H9 (cell line): ENCODE data around the gene CDH4. TPM values are rescaled to one million over a fixed set of nuclear protein-coding genes. Genes with fewer than 3 reads are reported as not detected.

Source experiments
- DNase-seq: peaks from one replicate; pipeline ENCODE4 v3.0.0-alpha.2; 2017
- H2AFZ ChIP-seq: one replicate; pipeline ENCODE4 v1.6.1; 2013; ENCODE audit warnings: mild to moderate bottlenecking, low read length, control low read depth, moderate library complexity
- H2AK5ac ChIP-seq: 2 replicates; pipeline ENCODE4 v1.6.1; 2013; ENCODE audit warnings: low read length, control low read depth, mixed read lengths; ENCODE audit not compliant: insufficient read length
- H2BK120ac ChIP-seq: one replicate; pipeline ENCODE4 v1.6.1; 2013; ENCODE audit warnings: low read depth, mild to moderate bottlenecking, low read length, control low read depth, inconsistent platforms; ENCODE audit not compliant: poor library complexity, severe bottlenecking
- H2BK12ac ChIP-seq: 2 replicates; pipeline ENCODE4 v1.6.1; 2013; ENCODE audit warnings: low read length, control low read depth, mixed read lengths, low read depth; ENCODE audit not compliant: insufficient read length
- H2BK15ac ChIP-seq: 2 replicates; pipeline ENCODE4 v1.6.1; 2013; ENCODE audit warnings: low read depth, low read length, control low read depth
- H2BK20ac ChIP-seq: one replicate; pipeline ENCODE4 v1.6.1; 2013; ENCODE audit warnings: low read depth, mild to moderate bottlenecking, low read length, control low read depth, inconsistent platforms; ENCODE audit not compliant: poor library complexity, severe bottlenecking
- H2BK5ac ChIP-seq: 2 replicates; pipeline ENCODE4 v1.6.1; 2013; ENCODE audit warnings: low read length, control low read depth, mixed read lengths; ENCODE audit not compliant: insufficient read length
- H3K14ac ChIP-seq: 2 replicates; pipeline ENCODE4 v1.6.1; 2013; ENCODE audit warnings: low read length, control low read depth; ENCODE audit not compliant: insufficient read depth
- H3K18ac ChIP-seq: 2 replicates; pipeline ENCODE4 v1.6.1; 2013; ENCODE audit warnings: low read depth, mild to moderate bottlenecking, mixed read lengths, low read length, control low read depth; ENCODE audit not compliant: insufficient read length
- H3K23ac ChIP-seq: 2 replicates; pipeline ENCODE4 v1.6.1; 2013; ENCODE audit warnings: low read length, control low read depth, mixed read lengths, low read depth; ENCODE audit not compliant: insufficient read length
- H3K23me2 ChIP-seq: 2 replicates; pipeline ENCODE4 v1.6.1; 2013; ENCODE audit warnings: low read depth, mild to moderate bottlenecking, mixed read lengths, low read length, control low read depth; ENCODE audit not compliant: insufficient read length, poor library complexity, severe bottlenecking
- H3K27ac ChIP-seq: 2 replicates; pipeline ENCODE4 v1.5.1; 2013; ENCODE audit warnings: low read length, control low read depth, mixed read lengths, low read depth; ENCODE audit not compliant: insufficient read length
- H3K27me3 ChIP-seq: 2 replicates; pipeline ENCODE4 v1.6.1; 2013; ENCODE audit warnings: low read length, control low read depth, inconsistent platforms; ENCODE audit not compliant: insufficient read depth
- H3K4ac ChIP-seq: 2 replicates; pipeline ENCODE4 v1.6.1; 2013; ENCODE audit warnings: low read depth, mild to moderate bottlenecking, control low read depth, inconsistent platforms, low read length, moderate library complexity
- H3K4me1 ChIP-seq: 2 replicates; pipeline ENCODE4 v1.6.1; 2013; ENCODE audit warnings: low read length, control low read depth, inconsistent platforms; ENCODE audit not compliant: insufficient read depth
- H3K4me2 ChIP-seq: 2 replicates; pipeline ENCODE4 v1.6.1; 2013; ENCODE audit warnings: low read length, control low read depth, mixed read lengths; ENCODE audit not compliant: insufficient read length, insufficient read depth
- H3K56ac ChIP-seq: 2 replicates; pipeline ENCODE4 v1.6.1; 2013; ENCODE audit warnings: low read depth, mild to moderate bottlenecking, mixed read lengths, low read length, control low read depth; ENCODE audit not compliant: insufficient read length
- H3K79me1 ChIP-seq: 2 replicates; pipeline ENCODE4 v1.6.1; 2013; ENCODE audit warnings: low read depth, mild to moderate bottlenecking, moderate library complexity, low read length, control low read depth, inconsistent platforms; ENCODE audit not compliant: insufficient read depth, poor library complexity, severe bottlenecking
- H3K79me2 ChIP-seq: 2 replicates; pipeline ENCODE4 v1.6.1; 2013; ENCODE audit warnings: low read length, control low read depth, inconsistent platforms; ENCODE audit not compliant: insufficient read depth
- H3K9ac ChIP-seq: 2 replicates; pipeline ENCODE4 v1.6.1; 2013; ENCODE audit warnings: low read length, control low read depth, mixed read lengths; ENCODE audit not compliant: insufficient read length; ENCODE audit errors: extremely low read depth
- H3K9me3 ChIP-seq: one replicate; pipeline ENCODE4 v1.6.1; 2013; ENCODE audit warnings: low read depth, low read length, inconsistent platforms; ENCODE audit not compliant: control insufficient read depth
- H3T11ph ChIP-seq: one replicate; pipeline ENCODE4 v1.6.1; 2013; ENCODE audit warnings: mild to moderate bottlenecking, low read length, control low read depth, inconsistent platforms
- H4K20me1 ChIP-seq: one replicate; pipeline ENCODE4 v1.6.1; 2013; ENCODE audit not compliant: control insufficient read depth, insufficient read length, insufficient read depth
- H4K5ac ChIP-seq: 2 replicates; pipeline ENCODE4 v1.6.1; 2013; ENCODE audit warnings: low read depth, mild to moderate bottlenecking, mixed read lengths, low read length, control low read depth; ENCODE audit not compliant: insufficient read length
- H4K8ac ChIP-seq: replicated peaks from 2 replicates; pipeline ENCODE4 v1.6.1; 2013; ENCODE audit warnings: low read length, control low read depth, mixed read lengths, low read depth; ENCODE audit not compliant: insufficient read length
- H4K91ac ChIP-seq: 2 replicates; pipeline ENCODE4 v1.6.1; 2013; ENCODE audit warnings: low read depth, mild to moderate bottlenecking, moderate library complexity, mixed read lengths, low read length, control low read depth; ENCODE audit not compliant: insufficient read length
- H3K27ac Mint-ChIP-seq, 3 experiments: 2 replicates in 2 of 3; 3 replicates in 1 of 3; pipeline ENCODE4 v1.8.0; 2020 to 2021; ENCODE audit warnings: mixed read lengths in 3 of 3, mild to moderate bottlenecking in 1 of 3, moderate library complexity in 1 of 3
- H3K27me3 Mint-ChIP-seq: 2 replicates; pipeline ENCODE4 v1.8.0; 2021; ENCODE audit warnings: low read depth, mild to moderate bottlenecking, moderate library complexity, mixed read lengths
- H3K36me3 Mint-ChIP-seq, 3 experiments: 2 replicates in 2 of 3; 3 replicates in 1 of 3; pipeline ENCODE4 v1.8.0; 2020 to 2021; ENCODE audit warnings: low read depth in 3 of 3, mixed read lengths in 3 of 3; ENCODE audit not compliant: insufficient read depth in 1 of 3
- H3K4me1 Mint-ChIP-seq, 2 experiments: 2 replicates each; pipeline ENCODE4 v1.8.0; 2020; ENCODE audit warnings: mixed read lengths in 2 of 2
- H3K4me3 Mint-ChIP-seq, 2 experiments: 2 replicates in 1 of 2; 3 replicates in 1 of 2; pipeline ENCODE4 v1.8.0; 2020 to 2021; ENCODE audit warnings: mild to moderate bottlenecking in 2 of 2, mixed read lengths in 2 of 2, moderate library complexity in 1 of 2
- H3K9me3 Mint-ChIP-seq, 2 experiments: 2 replicates in 1 of 2; 3 replicates in 1 of 2; pipeline ENCODE4 v1.8.0; 2020; ENCODE audit warnings: mild to moderate bottlenecking in 2 of 2, mixed read lengths in 2 of 2, moderate library complexity in 1 of 2
- WGBS: extraction: QIAGEN DNeasy Blood & Tissue Kit; methylation state at CpG from one replicate; pipeline ENCODE4 v1.1.7; 2013; ENCODE audit warnings: missing lambda C conversion rate, low lambda C conversion rate, mixed read lengths; ENCODE audit not compliant: insufficient read length; ENCODE audit errors: extremely low coverage; 5-methylcytosine and 5-hydroxymethylcytosine counted together
- total RNA-seq: library from RNA; stranded (reverse); gene quantifications from 2 replicates; pipeline ENCODE4 v1.2.1, GENCODE V29; 2021
- TF ChIP-seq, protein P1 (sequence below): fragments of 200-600 bp; sonication (generic); conservative IDR thresholded peaks from 3 replicates; pipeline ENCODE4 v1.8.0; 2021; ENCODE audit warnings: antibody characterized with exemption, mild to moderate bottlenecking

CDH4 gene
- total RNA-seq, 1 experiment from 2014 or later, result 3.0 TPM

DNA sequence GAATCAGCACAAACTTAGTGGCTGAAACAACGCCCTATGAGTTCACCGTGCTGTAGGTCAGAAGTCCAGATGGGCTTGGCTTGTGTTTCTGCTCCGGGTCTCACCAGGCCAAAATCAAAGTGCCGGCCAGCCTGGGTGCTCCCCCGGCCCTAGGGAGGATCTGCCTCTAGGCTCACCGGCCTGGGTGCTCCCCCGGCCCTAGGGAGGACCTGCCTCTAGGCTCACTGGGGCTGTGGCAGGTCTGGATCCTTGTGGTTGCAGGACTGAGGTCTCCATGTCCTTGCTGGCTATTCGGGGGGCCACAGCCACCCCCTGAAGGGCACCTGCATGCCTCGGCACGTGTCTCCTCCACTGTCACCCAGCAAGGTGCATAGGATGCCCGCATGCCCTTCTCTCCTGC, 597.3 kb downstream of the CDH4 start:
- Histone ChIP-seq H4K20me1 (no peaks in the 10 kb centered on the region), H3K4me2 (no peak overlapping the region), H3T11ph (no peak overlapping the region), H4K8ac (no peak overlapping the region), H4K5ac (no peak overlapping the region), H2AFZ (no peak overlapping the region), H3K18ac (no peak overlapping the region), H2AK5ac (no peak overlapping the region), H3K56ac (no peak overlapping the region), H3K14ac (no peak overlapping the region; the same call in 1 of the 2 replicates), H3K4ac (no peak overlapping the region), H3K9me3 (peaks cover 7% of the 10 kb centered on the region), H2BK20ac (no peak overlapping the region), H2BK120ac (no peak overlapping the region), H2BK12ac (no peak overlapping the region), H3K79me1 (no peaks in the 10 kb centered on the region), H3K23ac (no peak overlapping the region), H3K79me2 (no peaks in the 10 kb centered on the region), H3K27me3 (peaks cover 2% of the 10 kb centered on the region; the same call in 1 of the 2 replicates), H2BK15ac (no peak overlapping the region), H3K4me1 (no peaks in the 10 kb centered on the region), H3K23me2 (peaks cover 3% of the 10 kb centered on the region), H4K91ac (no peak overlapping the region), H2BK5ac (no peak overlapping the region), H3K27ac (no peak overlapping the region), H3K9ac (no peak overlapping the region)
- no peak overlapping the region for H3K27ac Mint-ChIP-seq
- H3K4me3 Mint-ChIP-seq, result no peak overlapping the region
- H3K9me3 Mint-ChIP-seq, result peaks cover 7 to 9% of the 10 kb centered on the region in 2 experiments
- peaks cover 45% of the 10 kb centered on the region for H3K27me3 Mint-ChIP-seq
- H3K4me1 Mint-ChIP-seq, result no peaks in the 10 kb centered on the region
- TF ChIP-seq, protein P1, sequence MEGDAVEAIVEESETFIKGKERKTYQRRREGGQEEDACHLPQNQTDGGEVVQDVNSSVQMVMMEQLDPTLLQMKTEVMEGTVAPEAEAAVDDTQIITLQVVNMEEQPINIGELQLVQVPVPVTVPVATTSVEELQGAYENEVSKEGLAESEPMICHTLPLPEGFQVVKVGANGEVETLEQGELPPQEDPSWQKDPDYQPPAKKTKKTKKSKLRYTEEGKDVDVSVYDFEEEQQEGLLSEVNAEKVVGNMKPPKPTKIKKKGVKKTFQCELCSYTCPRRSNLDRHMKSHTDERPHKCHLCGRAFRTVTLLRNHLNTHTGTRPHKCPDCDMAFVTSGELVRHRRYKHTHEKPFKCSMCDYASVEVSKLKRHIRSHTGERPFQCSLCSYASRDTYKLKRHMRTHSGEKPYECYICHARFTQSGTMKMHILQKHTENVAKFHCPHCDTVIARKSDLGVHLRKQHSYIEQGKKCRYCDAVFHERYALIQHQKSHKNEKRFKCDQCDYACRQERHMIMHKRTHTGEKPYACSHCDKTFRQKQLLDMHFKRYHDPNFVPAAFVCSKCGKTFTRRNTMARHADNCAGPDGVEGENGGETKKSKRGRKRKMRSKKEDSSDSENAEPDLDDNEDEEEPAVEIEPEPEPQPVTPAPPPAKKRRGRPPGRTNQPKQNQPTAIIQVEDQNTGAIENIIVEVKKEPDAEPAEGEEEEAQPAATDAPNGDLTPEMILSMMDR, result no peak
- peaks cover 0 to 6% (median 3%) of the 10 kb centered on the region in 3 experiments; a peak in 4 of 7 replicates for H3K36me3 Mint-ChIP-seq
- no CpG with 5 or more reads among the region's 11 CpGs for WGBS
- no peak for DNase-seq
